ENCODE data around the gene SMC6. TPM values are rescaled to one million over a fixed set of nuclear protein-coding genes. Genes with fewer than 3 reads are reported as not detected.

The SMC6 gene
- polyA plus RNA-seq, 3 donors = 35.8 to 38.0 (median 37.8) TPM

- DNase-seq (ENCODE audit: low read depth in 3 of 3, low spot score in 2 of 3) = no peak
These were observed 34.9 kb downstream of the SMC6 start for GRCh38 chr2:17718689-17719088.

- no peak for DNase-seq (ENCODE audit: low read depth in 3 of 3, low spot score in 2 of 3)
These were observed 35.9 kb downstream of the SMC6 start for GRCh38 chr2:17717666-17718065.

- no peak for DNase-seq (ENCODE audit: low read depth in 3 of 3, low spot score in 2 of 3)
These were observed 40.3 kb downstream of the SMC6 start for GRCh38 chr2:17713291-17713690.

- DNase-seq (ENCODE audit: low read depth in 3 of 3, low spot score in 2 of 3) = no peak
These were observed 42.9 kb downstream of the SMC6 start for GRCh38 chr2:17710547-17711248.

- no peak for DNase-seq (ENCODE audit: low read depth in 3 of 3, low spot score in 2 of 3)
These were observed 43.7 kb downstream of the SMC6 start for GRCh38 chr2:17709897-17710296.

- no peak for DNase-seq (ENCODE audit: low read depth in 3 of 3, low spot score in 2 of 3)
These were observed 45.1 kb downstream of the SMC6 start for GRCh38 chr2:17708501-17708900.

- no peak for DNase-seq (ENCODE audit: low read depth in 3 of 3, low spot score in 2 of 3)
These were observed 46.8 kb downstream of the SMC6 start for GRCh38 chr2:17706845-17707244.

- DNase-seq (ENCODE audit: low read depth in 3 of 3, low spot score in 2 of 3) = no peak
These were observed 62.8 kb downstream of the SMC6 start for GRCh38 chr2:17690776-17691175.

GRCh38 chr2:17689010-17689409 is 64.6 kb downstream of the SMC6 start:
- DNase-seq (ENCODE audit: low read depth in 3 of 3, low spot score in 2 of 3) = no peak

- DNase-seq (ENCODE audit: low read depth in 3 of 3, low spot score in 2 of 3) = no peak
These were observed 65.0 kb downstream of the SMC6 start for GRCh38 chr2:17688600-17688999.

GRCh38 chr2:17683981-17684380 is 69.6 kb downstream of the SMC6 start:
- no peak for DNase-seq (ENCODE audit: low read depth in 3 of 3, low spot score in 2 of 3)

GRCh38 chr2:17682098-17682857 is 71.3 kb downstream of the SMC6 start:
- no peak for DNase-seq (ENCODE audit: low read depth in 3 of 3, low spot score in 2 of 3)

- no peak for DNase-seq (ENCODE audit: low read depth in 3 of 3, low spot score in 2 of 3)
These were observed 73.5 kb downstream of the SMC6 start for GRCh38 chr2:17680119-17680518.

GRCh38 chr2:17674817-17675216 is 78.8 kb downstream of the SMC6 start:
- DNase-seq (ENCODE audit: low read depth in 3 of 3, low spot score in 2 of 3) = no peak

GRCh38 chr2:17672583-17673317 is 80.9 kb downstream of the SMC6 start:
- DNase-seq (ENCODE audit: low read depth in 3 of 3, low spot score in 2 of 3) = no peak

- DNase-seq (ENCODE audit: low read depth in 3 of 3, low spot score in 2 of 3) = no peak
These were observed 85.7 kb downstream of the SMC6 start for GRCh38 chr2:17667898-17668297.

- DNase-seq (ENCODE audit: low read depth in 3 of 3, low spot score in 2 of 3) = no peak
These were observed 89.1 kb downstream of the SMC6 start for GRCh38 chr2:17664534-17664933.

GRCh38 chr2:17662723-17663122 is 90.9 kb downstream of the SMC6 start:
- no peak for DNase-seq (ENCODE audit: low read depth in 3 of 3, low spot score in 2 of 3)

- no peak for DNase-seq (ENCODE audit: low read depth in 3 of 3, low spot score in 2 of 3)
These were observed 92.2 kb downstream of the SMC6 start for GRCh38 chr2:17661460-17661859.

- DNase-seq (ENCODE audit: low read depth in 3 of 3, low spot score in 2 of 3) = no peak
These were observed 93.4 kb downstream of the SMC6 start for GRCh38 chr2:17660219-17660618.

- DNase-seq (ENCODE audit: low read depth in 3 of 3, low spot score in 2 of 3) = no peak
These were observed 95.3 kb downstream of the SMC6 start for GRCh38 chr2:17658251-17658843.

All from right renal cortex interstitium (tissue), 3 donors.